ENCODE results near the gene NIT1. TPM values are rescaled to one million over a fixed set of nuclear protein-coding genes. Genes with fewer than 3 reads are reported as not detected.

The NIT1 gene
- total and polyA plus RNA-seq, 7 donors = 20.1 to 43.8 (median 30.7) TPM

- TF ChIP-seq CTCF (IDR thresholded peaks at IDR 0.05) = no peak
- no peak overlapping the region for H3K4me3 ChIP-seq
- whole genome bisulfite sequencing, 3 donors = 91 to 95% (median 95%) methylated on average over 4 of the region's 4 CpGs
- peaks cover 0 to 5% (median 0%) of the 10 kb centered on the region in 3 donors for H3K27me3 ChIP-seq (ENCODE audit: insufficient read depth in 3 of 3, low read length in 2 of 3)
- no peak for ATAC-seq
- H3K27ac ChIP-seq = no peak overlapping the region
- no peaks in the 10 kb centered on the region for H3K9me3 ChIP-seq
- H3K4me1 ChIP-seq = no peaks in the 10 kb centered on the region
- intact Hi-C loops (cut with DNase I) = loop anchor here in 1 of 2 donors (5.0 kb wide), 1 partner anchor 67 kb away; no protein-coding TSS in a partner anchor
- H3K36me3 ChIP-seq (ENCODE audit: insufficient read depth in 1 of 2, low read depth in 1 of 2) = no peaks in the 10 kb centered on the region
- DNase-seq = no peak
Observed at GRCh38 chr1:161070761-161071160, 47.1 kb upstream of the NIT1 start.

- ATAC-seq (peak; percentile 33 to 67 (median 55)), DNase-seq (peak; percentile 59 to 72)
- H3K27ac ChIP-seq = no peak overlapping the region
- no peaks in the 10 kb centered on the region for H3K36me3 ChIP-seq (ENCODE audit: insufficient read depth in 1 of 2, low read depth in 1 of 2)
- peak; percentile 44 for TF ChIP-seq CTCF (IDR thresholded peaks at IDR 0.05)
- H3K4me1 ChIP-seq = no peaks in the 10 kb centered on the region
- no peaks in the 10 kb centered on the region for H3K9me3 ChIP-seq
- intact Hi-C loops (cut with DNase I) = loop anchor here in 1 of 2 donors (5.0 kb wide), 1 partner anchor 65 kb away; no protein-coding TSS in a partner anchor
- 64 to 70% (median 69%) methylated on average over 9 of the region's 9 CpGs for WGBS, 3 donors
- H3K27me3 ChIP-seq (ENCODE audit: insufficient read depth in 3 of 3, low read length in 2 of 3) = no peaks in the 10 kb centered on the region
- no peak overlapping the region for H3K4me3 ChIP-seq
Observed at GRCh38 chr1:161071886-161072371, 46.0 kb upstream of the NIT1 start.

GRCh38 chr1:161072751-161073449 lies 45.0 kb upstream of the NIT1 start:
- no peaks in the 10 kb centered on the region for H3K27me3 ChIP-seq (ENCODE audit: insufficient read depth in 3 of 3, low read length in 2 of 3)

GRCh38 chr1:161073474-161074121 lies 44.3 kb upstream of the NIT1 start:
- no peak for ATAC-seq
- Histone ChIP-seq H3K27me3 (ENCODE audit: insufficient read depth in 3 of 3, low read length in 2 of 3) (no peaks in the 10 kb centered on the region), H3K4me3 (no peak overlapping the region), H3K4me1 (no peaks in the 10 kb centered on the region), H3K27ac (no peak overlapping the region), H3K9me3 (no peaks in the 10 kb centered on the region), H3K36me3 (ENCODE audit: insufficient read depth in 1 of 2, low read depth in 1 of 2) (no peaks in the 10 kb centered on the region)
- no peak for DNase-seq
- no peak for TF ChIP-seq CTCF (IDR thresholded peaks at IDR 0.05)
- intact Hi-C loops (cut with DNase I) = loop anchor here in 1 of 2 donors (5.0 kb wide), 1 partner anchor 64 kb away; no protein-coding TSS in a partner anchor
- 67 to 71% (median 69%) methylated on average over 7 of the region's 7 CpGs for WGBS, 3 donors

More at GRCh38 chr1:161072751-161073449, 45.0 kb upstream of the NIT1 start:
- TF ChIP-seq CTCF (IDR thresholded peaks at IDR 0.05) = no peak
- WGBS, 3 donors = 87 to 92% (median 92%) methylated on average over 19 of the region's 19 CpGs
- Histone ChIP-seq H3K27ac (no peak overlapping the region), H3K36me3 (ENCODE audit: insufficient read depth in 1 of 2, low read depth in 1 of 2) (no peaks in the 10 kb centered on the region), H3K9me3 (no peaks in the 10 kb centered on the region), H3K4me1 (no peaks in the 10 kb centered on the region), H3K4me3 (no peak overlapping the region)
- intact Hi-C loops (cut with DNase I) = loop anchor here in 1 of 2 donors (5.0 kb wide), 1 partner anchor 64 kb away; no protein-coding TSS in a partner anchor
- ATAC-seq (no peak), DNase-seq (no peak)

All from psoas muscle (tissue), 8 donors.